WERI-Rb-1 (cell line): ENCODE data around the gene NUDT3.
A peak's percentile ranks its signal among the peaks of the same experiment; 100 is the strongest.

Experiments used
- DNase-seq: peaks from one replicate; pipeline ENCODE4 v3.0.0-alpha.2; 2020
- H3K27ac ChIP-seq: fragments of 250-450 bp; sonication (Bioruptor Pico); 2 replicates; pipeline ENCODE4 v1.5.1; 2020; ENCODE audit warnings: mild to moderate bottlenecking, moderate library complexity
- H3K27me3 ChIP-seq: fragments of 250-450 bp; sonication (Bioruptor Pico); 2 replicates; pipeline ENCODE4 v1.5.1; 2021; ENCODE audit warnings: mild to moderate bottlenecking, low read depth, moderate library complexity; ENCODE audit not compliant: insufficient read depth, severe bottlenecking
- H3K36me3 ChIP-seq: fragments of 250-450 bp; sonication (Bioruptor Pico); 2 replicates; pipeline ENCODE4 v1.5.1; 2020; ENCODE audit warnings: mild to moderate bottlenecking, moderate library complexity
- H3K4me3 ChIP-seq: 2 replicates; pipeline ENCODE4 v1.5.1; 2011; ENCODE audit warnings: low read depth, mild to moderate bottlenecking, control low read depth, low read length
- H3K9me3 ChIP-seq: fragments of 250-450 bp; sonication (Bioruptor Pico); 2 replicates; pipeline ENCODE4 v1.5.1; 2021; ENCODE audit warnings: mild to moderate bottlenecking, moderate library complexity; ENCODE audit not compliant: severe bottlenecking
- TF ChIP-seq, protein P1 (sequence below): IDR thresholded peaks from 2 replicates; pipeline ENCODE4 v1.5.1; 2011; ENCODE audit warnings: low read depth, mild to moderate bottlenecking, control low read depth, inconsistent platforms, low read length

Gene NUDT3

GRCh38 chr6:34423254-34423653 is 30.8 kb upstream of the NUDT3 start:
- no peaks in the 10 kb centered on the region for H3K9me3 ChIP-seq
- H3K4me3 ChIP-seq = no peak overlapping the region
- H3K27me3 ChIP-seq = no peaks in the 10 kb centered on the region
- TF ChIP-seq, protein P1, sequence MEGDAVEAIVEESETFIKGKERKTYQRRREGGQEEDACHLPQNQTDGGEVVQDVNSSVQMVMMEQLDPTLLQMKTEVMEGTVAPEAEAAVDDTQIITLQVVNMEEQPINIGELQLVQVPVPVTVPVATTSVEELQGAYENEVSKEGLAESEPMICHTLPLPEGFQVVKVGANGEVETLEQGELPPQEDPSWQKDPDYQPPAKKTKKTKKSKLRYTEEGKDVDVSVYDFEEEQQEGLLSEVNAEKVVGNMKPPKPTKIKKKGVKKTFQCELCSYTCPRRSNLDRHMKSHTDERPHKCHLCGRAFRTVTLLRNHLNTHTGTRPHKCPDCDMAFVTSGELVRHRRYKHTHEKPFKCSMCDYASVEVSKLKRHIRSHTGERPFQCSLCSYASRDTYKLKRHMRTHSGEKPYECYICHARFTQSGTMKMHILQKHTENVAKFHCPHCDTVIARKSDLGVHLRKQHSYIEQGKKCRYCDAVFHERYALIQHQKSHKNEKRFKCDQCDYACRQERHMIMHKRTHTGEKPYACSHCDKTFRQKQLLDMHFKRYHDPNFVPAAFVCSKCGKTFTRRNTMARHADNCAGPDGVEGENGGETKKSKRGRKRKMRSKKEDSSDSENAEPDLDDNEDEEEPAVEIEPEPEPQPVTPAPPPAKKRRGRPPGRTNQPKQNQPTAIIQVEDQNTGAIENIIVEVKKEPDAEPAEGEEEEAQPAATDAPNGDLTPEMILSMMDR = no peak
- DNase-seq = no peak
- H3K36me3 ChIP-seq = peaks cover 74% of the 10 kb centered on the region
- H3K27ac ChIP-seq = no peak overlapping the region

DNA sequence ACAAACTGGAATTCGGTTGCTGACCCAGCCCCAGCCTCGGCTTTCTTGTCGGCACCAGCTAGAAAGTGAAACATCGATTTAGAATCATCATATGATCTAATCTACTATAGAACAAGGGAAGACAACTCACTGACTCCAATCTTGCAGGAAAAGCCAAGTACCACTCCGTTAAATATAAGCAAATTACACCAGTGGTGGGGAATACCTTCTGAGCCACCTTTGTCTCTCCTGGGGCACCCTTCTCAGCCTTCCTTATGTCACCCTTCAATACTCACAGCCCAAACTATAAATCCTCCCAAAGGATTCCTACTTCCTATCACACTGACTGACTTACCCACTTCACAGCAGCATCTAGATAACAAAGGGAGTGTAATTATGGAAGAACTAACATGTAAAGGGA is 25.9 kb upstream of the NUDT3 start:
- no peak overlapping the region for H3K4me3 ChIP-seq
- TF ChIP-seq, protein P1 = no peak
- H3K27ac ChIP-seq = no peak overlapping the region; the same call in 1 of the 2 replicates
- H3K36me3 ChIP-seq = peaks cover 94% of the 10 kb centered on the region
- H3K27me3 ChIP-seq = no peaks in the 10 kb centered on the region
- no peaks in the 10 kb centered on the region for H3K9me3 ChIP-seq
- DNase-seq = no peak

- H3K36me3 ChIP-seq = peaks cover 89% of the 10 kb centered on the region
- TF ChIP-seq, protein P1 = no peak
- DNase-seq = no peak
- H3K27ac ChIP-seq = no peak overlapping the region
- H3K4me3 ChIP-seq = no peak overlapping the region
- no peaks in the 10 kb centered on the region for H3K27me3 ChIP-seq
- H3K9me3 ChIP-seq = no peaks in the 10 kb centered on the region
These were observed 24.5 kb upstream of the NUDT3 start for GRCh38 chr6:34416877-34417371.

DNA sequence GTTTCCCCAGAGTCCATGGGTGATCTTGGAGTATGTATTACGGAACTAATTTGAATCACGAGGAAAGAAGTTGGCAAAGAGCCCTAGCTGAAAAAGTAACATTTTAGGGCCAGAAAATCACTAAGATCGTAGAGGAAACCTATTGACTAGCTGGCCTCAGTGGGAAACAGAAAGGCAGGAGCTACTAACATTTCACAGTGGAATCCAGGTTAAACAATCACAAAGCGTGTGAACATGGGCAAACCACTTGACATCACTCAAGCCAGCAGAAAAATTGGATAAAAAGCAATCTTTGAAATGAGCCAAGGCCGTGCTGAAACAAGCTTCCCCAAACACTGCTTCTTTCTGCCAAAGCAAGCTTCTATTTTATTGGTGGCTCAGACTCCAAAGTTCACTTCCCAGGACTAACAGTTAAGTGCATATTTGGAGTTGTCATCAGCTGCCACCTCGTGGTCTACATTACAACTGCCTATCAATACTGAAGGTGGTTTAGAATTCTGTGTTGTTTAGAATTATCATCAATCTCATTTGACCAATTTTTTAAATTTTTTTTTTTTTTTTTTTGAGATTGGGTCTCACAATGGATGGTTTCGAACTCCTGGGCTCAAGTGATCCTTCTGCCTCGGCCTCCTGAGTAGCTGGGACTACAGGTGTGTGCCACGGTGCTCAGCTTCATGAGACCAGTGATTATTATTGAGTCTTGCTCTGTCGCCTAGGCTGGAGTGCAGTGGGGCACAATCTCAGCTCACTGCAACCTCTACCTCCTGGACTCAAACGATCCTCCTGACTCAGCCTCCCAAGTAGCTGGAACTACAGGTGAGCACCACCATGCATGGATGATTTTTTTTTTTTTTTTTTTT is 22.8 kb upstream of the NUDT3 start:
- peak; percentile 56 for DNase-seq
- Histone ChIP-seq H3K27me3 (no peaks in the 10 kb centered on the region), H3K4me3 (no peak overlapping the region), H3K9me3 (no peaks in the 10 kb centered on the region), H3K36me3 (peaks cover 84% of the 10 kb centered on the region), H3K27ac (no peak overlapping the region)
- TF ChIP-seq, protein P1 = peak; percentile 70

DNA sequence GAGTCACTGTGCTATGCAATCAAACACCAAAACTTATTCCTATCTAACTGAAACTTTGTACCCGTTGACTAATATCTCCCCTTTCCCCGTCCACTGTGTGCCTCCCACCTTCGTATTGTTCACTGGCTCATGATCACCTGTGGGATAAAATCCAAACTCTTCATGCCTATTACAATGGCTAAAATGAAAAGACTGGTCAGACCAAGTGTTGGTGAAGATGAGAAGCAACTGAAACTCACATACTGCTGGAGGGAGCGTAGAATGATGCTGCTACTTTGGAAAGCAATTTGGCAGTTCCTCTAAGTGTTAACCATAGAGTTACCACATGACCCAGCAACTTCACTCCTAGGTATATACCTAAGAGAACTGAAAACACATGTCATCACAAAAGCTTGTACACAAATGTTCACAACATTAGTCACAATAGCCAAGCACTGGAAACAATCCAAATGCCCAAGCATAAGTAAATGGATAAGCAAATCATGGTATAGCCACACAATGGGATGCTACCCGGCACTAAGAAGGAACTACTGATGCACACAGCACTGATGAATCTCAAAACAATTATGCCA is 20.3 kb upstream of the NUDT3 start:
- DNase-seq = no peak
- H3K27me3 ChIP-seq = no peaks in the 10 kb centered on the region
- TF ChIP-seq, protein P1 = no peak

More for the DNA sequence above, 20.3 kb upstream of the NUDT3 start:
- no peak overlapping the region for H3K27ac ChIP-seq
- H3K9me3 ChIP-seq = no peaks in the 10 kb centered on the region
- H3K36me3 ChIP-seq = peaks cover 59% of the 10 kb centered on the region
- H3K4me3 ChIP-seq = no peak overlapping the region
